Measurements from ENCODE around the gene NFIA.

NFIA gene

DNA sequence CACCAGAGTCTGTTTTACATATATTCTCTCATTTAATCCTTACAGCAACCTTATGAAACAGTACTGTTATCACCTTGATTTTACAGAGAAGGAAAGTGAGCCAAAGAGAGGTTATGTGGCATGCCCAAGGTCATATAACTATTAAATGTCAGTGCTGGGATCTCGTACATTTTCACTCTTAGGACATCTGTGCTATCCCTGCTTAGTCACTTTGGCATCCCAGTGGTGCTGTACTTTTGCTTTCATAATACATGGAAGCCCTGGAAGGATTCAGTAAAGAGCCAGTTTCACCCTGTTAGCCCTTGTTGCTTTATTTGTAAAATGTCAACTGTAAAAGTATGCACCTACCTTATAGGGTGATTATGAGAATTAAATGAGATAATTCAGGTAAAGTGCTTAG, 104.4 kb downstream of the NFIA start:
- no peak for DNase-seq (ENCODE audit: low read depth in 2 of 2)
- H3K4me3 ChIP-seq (replicated peaks in 1 of 2; ENCODE audit: low read depth in 2 of 2, low read length in 2 of 2) = no peak overlapping the region

DNA sequence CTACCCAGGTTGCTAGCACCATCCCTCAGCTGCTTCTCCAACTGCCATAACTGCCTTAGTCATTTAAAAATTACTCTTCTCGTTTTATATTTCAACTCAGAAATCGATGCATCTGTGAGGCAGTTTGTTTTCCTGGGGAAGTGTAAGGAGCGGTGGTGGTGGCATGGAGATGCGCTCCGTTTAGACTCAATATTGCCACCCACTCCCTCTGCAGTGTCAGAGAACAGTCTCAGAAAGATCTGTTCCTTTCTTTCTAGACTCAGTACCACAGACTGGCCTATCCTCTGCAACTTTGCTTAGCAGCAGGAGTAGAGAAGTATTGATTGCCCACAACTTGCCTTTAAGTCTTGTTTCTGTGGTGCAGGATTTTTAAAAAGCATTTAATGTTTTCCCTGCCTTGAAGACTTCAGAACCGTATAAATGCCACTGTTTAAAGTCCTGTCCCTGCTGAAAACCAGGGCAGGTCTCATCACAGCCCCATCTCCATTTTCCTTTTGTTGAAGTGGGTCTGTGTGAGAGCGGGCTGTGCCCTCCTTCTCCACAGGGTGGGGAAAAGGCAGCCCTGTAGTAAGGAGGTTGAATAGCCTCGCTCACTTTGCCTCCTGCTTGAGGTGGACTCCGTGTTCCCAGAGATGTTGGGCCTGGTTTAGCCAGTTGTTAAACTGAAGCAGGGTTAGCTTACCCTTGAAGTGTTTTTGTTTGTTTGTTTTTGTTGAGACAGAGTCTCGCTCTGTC, 105.2 kb downstream of the NFIA start:
- TF ChIP-seq, protein P1, sequence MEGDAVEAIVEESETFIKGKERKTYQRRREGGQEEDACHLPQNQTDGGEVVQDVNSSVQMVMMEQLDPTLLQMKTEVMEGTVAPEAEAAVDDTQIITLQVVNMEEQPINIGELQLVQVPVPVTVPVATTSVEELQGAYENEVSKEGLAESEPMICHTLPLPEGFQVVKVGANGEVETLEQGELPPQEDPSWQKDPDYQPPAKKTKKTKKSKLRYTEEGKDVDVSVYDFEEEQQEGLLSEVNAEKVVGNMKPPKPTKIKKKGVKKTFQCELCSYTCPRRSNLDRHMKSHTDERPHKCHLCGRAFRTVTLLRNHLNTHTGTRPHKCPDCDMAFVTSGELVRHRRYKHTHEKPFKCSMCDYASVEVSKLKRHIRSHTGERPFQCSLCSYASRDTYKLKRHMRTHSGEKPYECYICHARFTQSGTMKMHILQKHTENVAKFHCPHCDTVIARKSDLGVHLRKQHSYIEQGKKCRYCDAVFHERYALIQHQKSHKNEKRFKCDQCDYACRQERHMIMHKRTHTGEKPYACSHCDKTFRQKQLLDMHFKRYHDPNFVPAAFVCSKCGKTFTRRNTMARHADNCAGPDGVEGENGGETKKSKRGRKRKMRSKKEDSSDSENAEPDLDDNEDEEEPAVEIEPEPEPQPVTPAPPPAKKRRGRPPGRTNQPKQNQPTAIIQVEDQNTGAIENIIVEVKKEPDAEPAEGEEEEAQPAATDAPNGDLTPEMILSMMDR (IDR thresholded peaks at IDR 0.05; ENCODE audit: low read depth, low read length) = no peak
- no peak overlapping the region for H3K4me3 ChIP-seq (replicated peaks in 1 of 2; ENCODE audit: low read depth in 2 of 2, low read length in 2 of 2)
- no peak for DNase-seq (ENCODE audit: low read depth in 2 of 2)

More for the DNA sequence above, 104.4 kb downstream of the NFIA start:
- TF ChIP-seq, protein P1 (IDR thresholded peaks at IDR 0.05; ENCODE audit: low read depth, low read length) = no peak

DNA sequence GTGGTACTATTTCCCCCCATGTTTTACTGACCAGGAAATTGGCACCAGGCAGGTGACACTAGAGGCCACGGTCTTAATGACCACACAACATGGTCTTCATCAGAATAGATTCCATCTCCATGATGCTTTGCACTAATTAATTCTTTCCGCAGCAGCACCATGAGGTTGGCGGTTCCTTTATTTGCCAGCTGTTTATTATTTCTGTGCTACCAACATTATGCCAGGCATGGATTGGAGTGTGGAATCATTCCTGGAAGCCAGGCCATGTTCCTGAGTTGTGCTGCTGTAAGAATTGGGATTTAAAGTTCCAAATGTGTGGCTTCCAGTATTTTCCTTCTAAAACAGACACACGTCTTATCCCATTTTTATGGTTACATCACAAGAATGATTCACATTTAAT, 107.8 kb downstream of the NFIA start:
- no peak overlapping the region for H3K4me3 ChIP-seq (replicated peaks in 1 of 2; ENCODE audit: low read depth in 2 of 2, low read length in 2 of 2)
- TF ChIP-seq, protein P1 (IDR thresholded peaks at IDR 0.05; ENCODE audit: low read depth, low read length) = no peak

DNA sequence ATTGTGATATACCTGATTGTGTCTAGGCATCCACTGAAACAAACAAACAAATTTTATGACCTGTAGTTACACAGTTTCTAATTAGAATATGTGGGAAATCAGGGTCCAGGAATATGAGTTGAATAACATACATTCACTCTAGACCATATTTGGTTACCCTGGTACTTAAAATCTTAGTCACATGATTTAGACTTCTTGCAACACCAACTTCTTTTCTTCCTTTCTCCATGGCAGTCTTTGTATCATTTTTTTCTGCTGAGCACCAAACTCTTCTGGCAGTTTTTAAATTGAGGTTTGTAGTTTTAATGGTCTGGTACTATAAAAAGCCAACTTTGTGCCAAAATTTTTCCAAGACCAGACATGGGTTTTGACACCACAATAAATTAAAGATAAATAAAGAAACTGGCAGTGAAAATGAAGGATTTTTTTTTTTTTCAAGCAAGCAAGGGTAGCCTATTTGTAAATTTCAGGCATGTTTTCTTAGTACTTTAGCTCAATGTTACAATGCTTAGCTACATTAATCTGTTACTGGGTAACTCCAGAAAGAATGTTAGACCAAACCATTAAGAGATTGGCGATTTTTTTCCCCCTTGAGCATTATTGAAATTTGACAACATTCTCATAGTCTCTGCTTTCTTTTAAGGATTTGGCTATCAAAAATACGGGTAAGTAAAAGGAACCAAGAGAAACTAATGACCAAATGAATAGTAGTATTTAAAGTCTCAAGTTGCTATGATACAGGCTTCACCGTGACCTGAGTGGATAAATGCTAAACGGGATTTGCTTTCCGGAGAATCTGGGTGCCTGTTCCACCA, 108.5 kb downstream of the NFIA start:
- TF ChIP-seq, protein P1 (IDR thresholded peaks at IDR 0.05; ENCODE audit: low read depth, low read length) = no peak
- H3K4me3 ChIP-seq (replicated peaks in 1 of 2; ENCODE audit: low read depth in 2 of 2, low read length in 2 of 2) = no peak overlapping the region
- peak in 1 of 2 donors; percentile 34 for DNase-seq (ENCODE audit: low read depth in 2 of 2)

More for the DNA sequence above, 107.8 kb downstream of the NFIA start:
- no peak for DNase-seq (ENCODE audit: low read depth in 2 of 2)

DNA sequence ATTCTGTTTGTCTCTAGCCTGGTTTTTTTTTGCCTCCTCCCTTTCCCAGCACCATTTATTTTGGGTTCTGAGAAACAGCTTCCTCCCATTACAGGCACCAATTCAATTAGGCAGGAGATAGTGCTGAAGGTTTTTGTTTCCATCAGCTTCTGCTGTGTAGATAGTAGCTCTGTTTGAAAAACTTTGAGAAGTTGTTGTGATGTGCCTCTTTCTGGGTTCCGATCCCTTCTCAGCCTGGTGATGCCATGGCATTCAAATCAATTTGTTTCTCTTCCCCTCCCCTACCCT, 109.0 kb downstream of the NFIA start:
- H3K4me3 ChIP-seq (replicated peaks in 1 of 2; ENCODE audit: low read depth in 2 of 2, low read length in 2 of 2) = no peak overlapping the region
- TF ChIP-seq, protein P1 (IDR thresholded peaks at IDR 0.05; ENCODE audit: low read depth, low read length) = no peak
- DNase-seq (ENCODE audit: low read depth in 2 of 2) = no peak

DNA sequence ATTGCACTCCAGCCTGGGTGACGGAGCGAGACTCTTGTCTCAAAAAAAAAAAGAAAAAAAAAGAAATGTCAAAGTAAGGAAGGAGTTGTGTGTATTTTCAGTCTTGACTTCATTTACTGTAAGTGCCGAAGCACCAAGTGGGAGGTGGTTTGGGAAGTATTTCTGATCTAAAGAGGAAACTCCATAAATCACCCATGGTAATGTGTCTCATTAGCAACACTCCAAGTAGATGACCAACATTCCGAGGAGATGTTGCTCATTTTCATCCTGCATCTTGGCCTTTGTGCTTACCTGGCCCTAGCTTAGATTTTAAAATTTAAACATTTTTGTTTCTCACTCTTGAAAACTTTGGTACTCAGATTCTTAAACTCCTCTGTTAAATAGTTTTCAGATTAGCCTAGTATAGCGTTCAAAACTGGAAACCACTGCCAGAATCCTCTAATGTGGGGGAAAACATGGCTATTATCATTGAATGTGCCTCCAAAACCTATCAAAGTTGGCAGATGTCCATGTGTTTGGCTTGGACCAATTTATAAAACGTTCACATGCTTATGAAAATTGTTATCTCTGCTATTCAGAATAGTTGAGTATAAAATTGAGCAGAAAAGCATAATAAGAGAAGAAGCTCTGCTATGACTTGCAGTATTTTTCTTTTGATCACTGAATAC, 110.4 kb downstream of the NFIA start:
- no peak overlapping the region for H3K4me3 ChIP-seq (replicated peaks in 1 of 2; ENCODE audit: low read depth in 2 of 2, low read length in 2 of 2)
- TF ChIP-seq, protein P1 (IDR thresholded peaks at IDR 0.05; ENCODE audit: low read depth, low read length) = no peak

More for the DNA sequence above, 110.4 kb downstream of the NFIA start:
- peak in 1 of 2 donors; percentile 64 for DNase-seq (ENCODE audit: low read depth in 2 of 2)
